ENCODE measurements around the gene KLHL8.

GRCh38 chr4:87147116-87147515 is 73.3 kb downstream of the KLHL8 start:
- TF ChIP-seq, protein P1, sequence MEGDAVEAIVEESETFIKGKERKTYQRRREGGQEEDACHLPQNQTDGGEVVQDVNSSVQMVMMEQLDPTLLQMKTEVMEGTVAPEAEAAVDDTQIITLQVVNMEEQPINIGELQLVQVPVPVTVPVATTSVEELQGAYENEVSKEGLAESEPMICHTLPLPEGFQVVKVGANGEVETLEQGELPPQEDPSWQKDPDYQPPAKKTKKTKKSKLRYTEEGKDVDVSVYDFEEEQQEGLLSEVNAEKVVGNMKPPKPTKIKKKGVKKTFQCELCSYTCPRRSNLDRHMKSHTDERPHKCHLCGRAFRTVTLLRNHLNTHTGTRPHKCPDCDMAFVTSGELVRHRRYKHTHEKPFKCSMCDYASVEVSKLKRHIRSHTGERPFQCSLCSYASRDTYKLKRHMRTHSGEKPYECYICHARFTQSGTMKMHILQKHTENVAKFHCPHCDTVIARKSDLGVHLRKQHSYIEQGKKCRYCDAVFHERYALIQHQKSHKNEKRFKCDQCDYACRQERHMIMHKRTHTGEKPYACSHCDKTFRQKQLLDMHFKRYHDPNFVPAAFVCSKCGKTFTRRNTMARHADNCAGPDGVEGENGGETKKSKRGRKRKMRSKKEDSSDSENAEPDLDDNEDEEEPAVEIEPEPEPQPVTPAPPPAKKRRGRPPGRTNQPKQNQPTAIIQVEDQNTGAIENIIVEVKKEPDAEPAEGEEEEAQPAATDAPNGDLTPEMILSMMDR (conservative IDR thresholded peaks at IDR 0.05; ENCODE audit: low read depth, low read length) = no peak
- TF ChIP-seq EZH2 (IDR thresholded peaks at IDR 0.05; ENCODE audit: borderline replicate concordance, low read depth, low read length, poor library complexity, severe bottlenecking) = no peak
